SJSA1 (cell line): Measurements from ENCODE around the gene POLN. TPM values are rescaled to one million over a fixed set of nuclear protein-coding genes. Genes with fewer than 3 reads are reported as not detected.

ENCODE experiments used
- DNase-seq, 2 experiments: peaks; one replicate each; pipeline ENCODE4 v3.0.0-alpha.2; 2015 to 2020; ENCODE audit warnings: low spot score in 2 of 2, low read depth in 1 of 2
- H3K27ac ChIP-seq: fragments of 250-450 bp; sonication (Bioruptor Pico); 2 replicates; pipeline ENCODE4 v1.5.1; 2020; ENCODE audit warnings: mild to moderate bottlenecking, moderate library complexity
- H3K27me3 ChIP-seq: fragments of 250-450 bp; sonication (Bioruptor Pico); replicated peaks from 2 replicates; pipeline ENCODE4 v1.5.1; 2020; ENCODE audit warnings: mild to moderate bottlenecking, moderate library complexity
- H3K36me3 ChIP-seq: fragments of 250-450 bp; sonication (Bioruptor Pico); 2 replicates; pipeline ENCODE4 v1.5.1; 2020; ENCODE audit warnings: mild to moderate bottlenecking
- H3K4me1 ChIP-seq: fragments of 250-450 bp; sonication (Bioruptor Pico); replicated peaks from 2 replicates; pipeline ENCODE4 v1.6.1; 2021; ENCODE audit warnings: mild to moderate bottlenecking
- H3K4me3 ChIP-seq: fragments of 250-450 bp; sonication (Bioruptor Pico); 2 replicates; pipeline ENCODE4 v1.5.1; 2020; ENCODE audit warnings: mild to moderate bottlenecking
- H3K9me3 ChIP-seq: fragments of 250-450 bp; sonication (Bioruptor Pico); replicated peaks from 2 replicates; pipeline ENCODE4 v1.5.1; 2020; ENCODE audit warnings: mild to moderate bottlenecking
- total RNA-seq: library from RNA; depleted of rRNA; stranded (reverse); fragments of >200 nt; shearing (Covaris generic); gene quantifications from 2 replicates; pipeline ENCODE4 v1.2.3, GENCODE V29; 2014

The POLN gene
- total RNA-seq, 1 experiment from 2014 or later, result 0.61 TPM

- no peaks in the 10 kb centered on the region for H3K36me3 ChIP-seq
- H3K27me3 ChIP-seq, result no peaks in the 10 kb centered on the region
- no peaks in the 10 kb centered on the region for H3K9me3 ChIP-seq
- H3K4me3 ChIP-seq, result no peak overlapping the region
- H3K27ac ChIP-seq, result no peak overlapping the region
- no peaks in the 10 kb centered on the region for H3K4me1 ChIP-seq
- no peak for DNase-seq
Measured at GRCh38 chr4:2091990-2092668, 149.8 kb downstream of the POLN start.

- Histone ChIP-seq H3K36me3 (no peaks in the 10 kb centered on the region), H3K27ac (no peak overlapping the region), H3K4me3 (no peak overlapping the region), H3K4me1 (no peaks in the 10 kb centered on the region), H3K27me3 (no peaks in the 10 kb centered on the region), H3K9me3 (no peaks in the 10 kb centered on the region)
- no peak for DNase-seq
Measured at GRCh38 chr4:2090642-2091041, 151.3 kb downstream of the POLN start.

GRCh38 chr4:2089222-2089621 is 152.7 kb downstream of the POLN start:
- DNase-seq, result no peak
- Histone ChIP-seq H3K27ac (no peak overlapping the region), H3K36me3 (no peaks in the 10 kb centered on the region), H3K4me1 (no peaks in the 10 kb centered on the region), H3K4me3 (no peak overlapping the region), H3K27me3 (no peaks in the 10 kb centered on the region), H3K9me3 (no peaks in the 10 kb centered on the region)

- no peaks in the 10 kb centered on the region for H3K4me1 ChIP-seq
- H3K9me3 ChIP-seq, result no peaks in the 10 kb centered on the region
- DNase-seq, result no peak
- H3K27ac ChIP-seq, result no peak overlapping the region
- no peak overlapping the region for H3K4me3 ChIP-seq
- H3K27me3 ChIP-seq, result no peaks in the 10 kb centered on the region
- H3K36me3 ChIP-seq, result no peaks in the 10 kb centered on the region
Measured at GRCh38 chr4:2087170-2087569, 154.8 kb downstream of the POLN start.

GRCh38 chr4:2085496-2085901 is 156.4 kb downstream of the POLN start:
- H3K27ac ChIP-seq, result no peak overlapping the region
- no peaks in the 10 kb centered on the region for H3K4me1 ChIP-seq
- H3K4me3 ChIP-seq, result no peak overlapping the region
- no peaks in the 10 kb centered on the region for H3K9me3 ChIP-seq
- H3K27me3 ChIP-seq, result no peaks in the 10 kb centered on the region
- DNase-seq, result no peak
- H3K36me3 ChIP-seq, result no peaks in the 10 kb centered on the region

GRCh38 chr4:2084316-2084715 is 157.6 kb downstream of the POLN start:
- Histone ChIP-seq H3K27ac (no peak overlapping the region), H3K4me3 (no peak overlapping the region), H3K27me3 (no peaks in the 10 kb centered on the region), H3K4me1 (no peaks in the 10 kb centered on the region), H3K36me3 (no peaks in the 10 kb centered on the region), H3K9me3 (no peaks in the 10 kb centered on the region)
- DNase-seq, result no peak

- H3K27me3 ChIP-seq, result no peaks in the 10 kb centered on the region
- DNase-seq, result no peak
- no peaks in the 10 kb centered on the region for H3K36me3 ChIP-seq
Measured at GRCh38 chr4:2083826-2084160, 158.1 kb downstream of the POLN start.

GRCh38 chr4:2083116-2083825 is 158.7 kb downstream of the POLN start:
- DNase-seq, result peak in 1 of 2 experiments; percentile 6

More at GRCh38 chr4:2083826-2084160, 158.1 kb downstream of the POLN start:
- H3K4me3 ChIP-seq, result no peak overlapping the region
- H3K4me1 ChIP-seq, result no peaks in the 10 kb centered on the region
- no peaks in the 10 kb centered on the region for H3K9me3 ChIP-seq
- no peak overlapping the region for H3K27ac ChIP-seq

GRCh38 chr4:2082627-2083026 is 159.3 kb downstream of the POLN start:
- no peak overlapping the region for H3K27ac ChIP-seq
- H3K4me1 ChIP-seq, result no peaks in the 10 kb centered on the region
- H3K36me3 ChIP-seq, result no peaks in the 10 kb centered on the region
- H3K4me3 ChIP-seq, result no peak overlapping the region
- H3K27me3 ChIP-seq, result no peaks in the 10 kb centered on the region
- H3K9me3 ChIP-seq, result no peaks in the 10 kb centered on the region
- DNase-seq, result no peak

More at GRCh38 chr4:2083116-2083825, 158.7 kb downstream of the POLN start:
- no peaks in the 10 kb centered on the region for H3K36me3 ChIP-seq
- H3K4me1 ChIP-seq, result no peaks in the 10 kb centered on the region
- no peaks in the 10 kb centered on the region for H3K9me3 ChIP-seq
- no peak overlapping the region for H3K27ac ChIP-seq
- H3K4me3 ChIP-seq, result no peak overlapping the region
- H3K27me3 ChIP-seq, result no peaks in the 10 kb centered on the region

GRCh38 chr4:2082118-2082517 is 159.8 kb downstream of the POLN start:
- Histone ChIP-seq H3K4me3 (no peak overlapping the region), H3K9me3 (no peaks in the 10 kb centered on the region), H3K27me3 (no peaks in the 10 kb centered on the region), H3K27ac (no peak overlapping the region), H3K4me1 (no peaks in the 10 kb centered on the region), H3K36me3 (no peaks in the 10 kb centered on the region)
- peak in 1 of 2 experiments; percentile 1 for DNase-seq

- no peaks in the 10 kb centered on the region for H3K9me3 ChIP-seq
Measured at GRCh38 chr4:2081540-2081939, 160.4 kb downstream of the POLN start.

GRCh38 chr4:2080429-2081300 is 161.3 kb downstream of the POLN start:
- H3K36me3 ChIP-seq, result no peaks in the 10 kb centered on the region
- H3K27me3 ChIP-seq, result no peaks in the 10 kb centered on the region
- DNase-seq, result no peak
- H3K27ac ChIP-seq, result no peak overlapping the region
- H3K9me3 ChIP-seq, result no peaks in the 10 kb centered on the region
- H3K4me3 ChIP-seq, result no peak overlapping the region
- no peaks in the 10 kb centered on the region for H3K4me1 ChIP-seq

More at GRCh38 chr4:2081540-2081939, 160.4 kb downstream of the POLN start:
- no peaks in the 10 kb centered on the region for H3K4me1 ChIP-seq
- peak in 1 of 2 experiments; percentile 1 for DNase-seq
- no peak overlapping the region for H3K4me3 ChIP-seq
- no peaks in the 10 kb centered on the region for H3K36me3 ChIP-seq
- H3K27ac ChIP-seq, result no peak overlapping the region
- H3K27me3 ChIP-seq, result no peaks in the 10 kb centered on the region

- H3K36me3 ChIP-seq, result no peaks in the 10 kb centered on the region
- no peaks in the 10 kb centered on the region for H3K9me3 ChIP-seq
- H3K4me1 ChIP-seq, result no peaks in the 10 kb centered on the region
- no peak for DNase-seq
- H3K4me3 ChIP-seq, result no peak overlapping the region
- no peaks in the 10 kb centered on the region for H3K27me3 ChIP-seq
- H3K27ac ChIP-seq, result no peak overlapping the region
Measured at GRCh38 chr4:2079926-2080325, 162.0 kb downstream of the POLN start.

- H3K4me1 ChIP-seq, result no peaks in the 10 kb centered on the region
- no peaks in the 10 kb centered on the region for H3K27me3 ChIP-seq
- H3K36me3 ChIP-seq, result no peaks in the 10 kb centered on the region
- H3K27ac ChIP-seq, result no peak overlapping the region
- H3K9me3 ChIP-seq, result no peaks in the 10 kb centered on the region
- DNase-seq, result no peak
- no peak overlapping the region for H3K4me3 ChIP-seq
Measured at GRCh38 chr4:2079006-2079405, 162.9 kb downstream of the POLN start.
